Activated T-cell treated with anti-CD3 and anti-CD28 coated beads, Interleukin-2, amount 50 U/mL, for 4 hours (primary cell): ENCODE results near the gene ADAMTS20. TPM values are rescaled to one million over a fixed set of nuclear protein-coding genes. Genes with fewer than 3 reads are reported as not detected.
"Not testable (repeated sequence)": the region's sequence is repeated elsewhere in the genome, so short reads cannot be mapped to it uniquely, and the experiment has no call there.

Experiments used
- ATAC-seq, 2 donors: fragments of 200-7000 bp; cut with Tn5 transposase; one replicate each; pipeline ENCODE4 v1.10.0; 2021
- DNase-seq: peaks from one replicate; pipeline ENCODE4 v3.0.0-alpha.2; 2020
- H3K27me3 Mint-ChIP-seq: one replicate; pipeline ENCODE4 v1.8.0; 2021; ENCODE audit warnings: low read depth, mixed read lengths
- H3K36me3 Mint-ChIP-seq: one replicate; pipeline ENCODE4 v1.8.0; 2022; ENCODE audit warnings: mixed read lengths; ENCODE audit not compliant: insufficient read depth
- H3K4me1 Mint-ChIP-seq: one replicate; pipeline ENCODE4 v1.8.0; 2021; ENCODE audit warnings: low read depth, mixed read lengths
- H3K4me3 Mint-ChIP-seq: one replicate; pipeline ENCODE4 v1.8.0; 2021; ENCODE audit warnings: mild to moderate bottlenecking, moderate library complexity, mixed read lengths
- H3K9me3 Mint-ChIP-seq: one replicate; pipeline ENCODE4 v1.8.0; 2021; ENCODE audit warnings: mixed read lengths
- total RNA-seq, 3 donors: library from RNA; stranded (reverse); gene quantifications; one replicate each; pipeline ENCODE4 v1.2.1, GENCODE V29; 2021

Gene ADAMTS20
- total RNA-seq, 3 donors from 2014 or later = not detected

DNA sequence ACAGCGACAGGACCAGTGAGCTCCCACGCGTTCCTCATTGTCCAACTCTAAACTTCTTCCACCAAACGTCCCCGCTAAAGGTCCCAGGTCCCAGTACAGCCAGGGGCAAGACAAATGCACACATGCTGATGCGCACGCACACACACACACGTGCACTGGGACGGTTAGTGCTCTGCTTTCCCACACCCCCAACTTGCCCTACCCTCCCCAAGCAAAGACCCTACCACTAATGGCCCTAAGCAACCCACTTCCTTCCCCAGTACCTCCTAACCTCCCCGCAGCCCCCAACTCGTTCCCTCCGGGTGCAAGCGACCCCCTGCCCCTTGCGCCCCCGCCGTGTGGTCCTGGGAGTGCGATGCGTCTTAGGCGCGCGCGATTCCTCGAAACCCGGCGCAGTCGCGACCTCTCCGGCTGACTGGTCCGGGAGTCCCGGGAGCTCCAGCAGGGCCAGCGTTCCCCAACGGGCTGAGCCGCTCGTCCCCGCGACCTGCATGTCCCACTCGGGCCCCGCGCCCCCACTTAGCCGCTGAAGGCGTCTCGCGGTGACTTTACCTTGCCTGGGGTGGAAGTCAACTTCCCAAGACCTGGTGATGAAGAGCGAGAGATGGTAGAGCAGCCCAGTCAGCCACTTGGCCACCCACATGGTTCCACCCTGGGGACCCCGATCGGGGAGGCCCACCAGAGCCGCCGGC lies 578 bp downstream of the ADAMTS20 start:
- no peak overlapping the region for H3K4me3 Mint-ChIP-seq
- no peaks in the 10 kb centered on the region for H3K36me3 Mint-ChIP-seq
- no peaks in the 10 kb centered on the region for H3K4me1 Mint-ChIP-seq
- H3K9me3 Mint-ChIP-seq = peaks cover 15% of the 10 kb centered on the region
- no peak for DNase-seq
- peak in 1 of 2 donors; percentile 14 for ATAC-seq
- H3K27me3 Mint-ChIP-seq = peaks cover 29% of the 10 kb centered on the region

DNA sequence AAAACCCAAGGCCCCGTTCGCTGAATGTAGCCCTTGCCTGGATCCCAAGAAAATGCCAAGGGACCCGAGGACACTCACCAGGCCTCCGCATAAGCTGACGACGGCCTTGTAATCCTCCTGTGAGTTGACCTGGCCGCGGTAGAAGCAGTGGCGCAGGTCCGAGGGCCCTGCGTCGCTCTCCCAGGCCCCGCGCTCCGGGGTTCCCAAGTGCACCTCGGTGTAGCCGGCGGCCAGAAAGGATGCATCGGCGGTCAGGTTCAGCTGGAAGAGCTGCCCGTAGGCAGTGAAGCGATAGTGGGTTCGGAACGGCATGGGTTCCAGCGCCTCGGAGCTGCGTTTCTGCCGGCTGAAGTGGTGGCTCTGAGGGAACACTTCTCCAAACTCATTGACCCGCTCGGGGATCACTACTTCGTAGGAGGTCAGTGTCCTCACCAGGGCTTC lies 1.2 kb downstream of the ADAMTS20 start:
- Mint-ChIP-seq H3K4me1 (no peaks in the 10 kb centered on the region), H3K27me3 (peaks cover 29% of the 10 kb centered on the region), H3K36me3 (no peaks in the 10 kb centered on the region), H3K4me3 (no peak overlapping the region), H3K9me3 (peaks cover 13% of the 10 kb centered on the region)
- DNase-seq (no peak), ATAC-seq (no peak)

GRCh38 chr12:43544703-43545102 lies 7.3 kb downstream of the ADAMTS20 start:
- no peaks in the 10 kb centered on the region for H3K4me1 Mint-ChIP-seq
- no peak for ATAC-seq
- H3K27me3 Mint-ChIP-seq = no peaks in the 10 kb centered on the region
- H3K4me3 Mint-ChIP-seq = no peak overlapping the region
- no peaks in the 10 kb centered on the region for H3K36me3 Mint-ChIP-seq
- no peak for DNase-seq
- H3K9me3 Mint-ChIP-seq = no peaks in the 10 kb centered on the region

- no peaks in the 10 kb centered on the region for H3K27me3 Mint-ChIP-seq
Measured at GRCh38 chr12:43540470-43540869, 11.5 kb downstream of the ADAMTS20 start.

GRCh38 chr12:43537675-43538074 lies 14.3 kb downstream of the ADAMTS20 start:
- H3K27me3 Mint-ChIP-seq, H3K4me3 Mint-ChIP-seq, ATAC-seq, DNase-seq, H3K9me3 Mint-ChIP-seq, H3K4me1 Mint-ChIP-seq, H3K36me3 Mint-ChIP-seq: not testable (repeated sequence)

More at GRCh38 chr12:43540470-43540869, 11.5 kb downstream of the ADAMTS20 start:
- Mint-ChIP-seq H3K4me3 (no peak overlapping the region), H3K36me3 (no peaks in the 10 kb centered on the region), H3K9me3 (peaks cover 5% of the 10 kb centered on the region), H3K4me1 (no peaks in the 10 kb centered on the region)
- DNase-seq = no peak
- no peak for ATAC-seq

DNA sequence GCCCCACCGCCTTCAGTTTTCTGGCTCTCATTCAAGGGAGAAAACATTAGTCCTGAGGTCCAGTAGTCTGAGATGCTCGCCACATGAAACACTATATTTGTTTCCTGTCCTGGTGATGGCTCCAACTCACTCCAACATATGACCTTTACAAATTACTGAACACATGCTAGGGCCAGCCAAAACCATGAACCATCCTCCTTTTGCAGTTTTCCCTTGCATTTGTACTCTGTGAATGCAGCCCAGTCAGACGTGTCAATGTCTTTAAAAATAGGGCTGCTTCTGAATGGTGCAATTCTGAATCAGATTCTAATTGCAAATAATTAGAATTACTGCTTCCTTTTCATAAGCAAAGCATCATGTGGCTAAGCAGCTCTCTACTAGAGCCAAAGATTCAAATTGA lies 36.0 kb downstream of the ADAMTS20 start:
- no peaks in the 10 kb centered on the region for H3K4me1 Mint-ChIP-seq

DNA sequence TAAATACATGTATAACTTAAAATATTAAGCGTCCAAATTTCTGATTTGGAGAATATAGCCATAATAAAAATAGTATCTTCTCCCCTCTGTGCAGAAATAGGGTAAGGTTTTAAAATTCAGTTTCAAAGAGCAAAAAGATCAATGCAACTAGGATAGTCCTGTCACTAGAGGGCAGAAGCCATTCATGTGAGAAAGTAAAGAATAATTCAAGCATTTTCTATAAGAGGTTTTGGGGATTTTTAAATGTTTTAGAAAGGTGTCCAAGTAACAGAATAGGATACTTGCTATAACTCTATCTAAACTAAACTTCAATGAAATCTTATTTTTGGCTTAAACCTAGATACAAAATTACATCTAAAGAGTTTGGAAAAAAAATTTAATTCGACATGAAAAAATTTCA lies 50.3 kb downstream of the ADAMTS20 start:
- no peak for ATAC-seq
- DNase-seq = no peak
- no peaks in the 10 kb centered on the region for H3K9me3 Mint-ChIP-seq
- H3K4me1 Mint-ChIP-seq = no peaks in the 10 kb centered on the region
- H3K36me3 Mint-ChIP-seq = no peaks in the 10 kb centered on the region
- no peaks in the 10 kb centered on the region for H3K27me3 Mint-ChIP-seq
- H3K4me3 Mint-ChIP-seq = no peak overlapping the region

More for the DNA sequence above, 36.0 kb downstream of the ADAMTS20 start:
- Mint-ChIP-seq H3K27me3 (no peaks in the 10 kb centered on the region), H3K9me3 (no peaks in the 10 kb centered on the region), H3K36me3 (no peaks in the 10 kb centered on the region), H3K4me3 (no peak overlapping the region)
- DNase-seq = no peak
- ATAC-seq = no peak

GRCh38 chr12:43493261-43493797 lies 58.7 kb downstream of the ADAMTS20 start:
- Mint-ChIP-seq H3K36me3 (no peaks in the 10 kb centered on the region), H3K27me3 (peaks cover 1% of the 10 kb centered on the region), H3K9me3 (no peaks in the 10 kb centered on the region)

DNA sequence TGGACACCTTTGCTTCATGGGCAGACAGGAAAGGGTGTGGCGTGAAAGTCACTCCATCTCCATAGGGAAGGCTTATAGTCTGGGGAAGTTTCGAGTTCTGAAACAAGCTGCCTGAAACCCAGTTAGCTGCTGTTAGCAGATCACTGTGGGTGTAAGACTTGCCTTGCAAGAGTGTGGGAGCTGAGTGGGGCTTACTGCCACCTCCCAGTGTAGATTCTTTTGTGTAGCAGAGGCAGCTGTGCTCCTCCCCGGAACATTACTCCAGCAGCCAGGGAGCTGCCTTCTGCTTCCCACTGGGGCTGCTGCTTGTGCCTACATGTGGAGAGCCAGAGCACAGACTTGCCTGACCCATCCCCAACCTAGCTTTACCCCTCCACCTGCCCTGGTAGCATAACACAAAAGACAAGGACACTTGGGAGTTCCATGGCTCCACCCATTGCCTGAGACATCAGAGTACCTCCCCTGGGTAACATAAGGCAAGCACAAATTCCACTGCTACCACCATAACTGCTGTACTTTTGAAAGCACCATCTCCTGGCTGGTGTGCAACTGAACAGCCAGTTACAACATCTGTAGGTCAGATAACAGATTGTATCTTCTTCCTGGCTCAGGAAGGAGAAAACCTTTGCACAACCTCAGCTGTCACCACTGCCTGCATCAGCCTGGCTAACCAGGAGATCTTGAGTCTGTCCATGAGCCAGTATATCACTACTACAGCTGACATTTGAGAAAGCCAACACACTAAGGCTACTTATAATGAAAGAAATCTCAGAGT lies 69.5 kb downstream of the ADAMTS20 start:
- H3K27me3 Mint-ChIP-seq = no peaks in the 10 kb centered on the region
- no peak for ATAC-seq
- H3K9me3 Mint-ChIP-seq = peaks cover 9% of the 10 kb centered on the region
- no peaks in the 10 kb centered on the region for H3K36me3 Mint-ChIP-seq
- no peaks in the 10 kb centered on the region for H3K4me1 Mint-ChIP-seq
- no peak overlapping the region for H3K4me3 Mint-ChIP-seq
- DNase-seq = no peak

More at GRCh38 chr12:43493261-43493797, 58.7 kb downstream of the ADAMTS20 start:
- DNase-seq = no peak
- H3K4me3 Mint-ChIP-seq = no peak overlapping the region
- H3K4me1 Mint-ChIP-seq = no peaks in the 10 kb centered on the region
- ATAC-seq = no peak

DNA sequence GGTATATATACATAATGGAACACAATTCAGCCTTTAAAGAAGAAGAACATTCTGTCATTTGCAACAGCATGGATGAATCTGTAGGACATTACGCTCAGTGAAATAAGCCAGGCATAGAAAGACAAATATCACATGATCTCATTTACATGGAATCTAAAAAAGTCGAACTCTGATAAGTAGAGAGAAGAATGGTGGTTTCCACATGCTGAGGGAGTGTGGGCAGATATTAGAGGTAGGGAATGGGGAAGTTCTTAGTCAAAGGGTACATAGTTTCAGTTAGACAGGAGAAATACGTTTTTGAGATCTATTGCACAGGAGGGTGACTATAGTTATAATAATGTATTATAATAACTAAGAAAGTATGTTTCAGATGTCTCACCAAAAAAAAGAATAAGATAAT lies 71.4 kb downstream of the ADAMTS20 start:
- Mint-ChIP-seq H3K27me3 (no peaks in the 10 kb centered on the region), H3K4me1 (no peaks in the 10 kb centered on the region), H3K4me3 (no peak overlapping the region), H3K36me3 (no peaks in the 10 kb centered on the region), H3K9me3 (peaks cover 7% of the 10 kb centered on the region)
- no peak for DNase-seq
- no peak for ATAC-seq

DNA sequence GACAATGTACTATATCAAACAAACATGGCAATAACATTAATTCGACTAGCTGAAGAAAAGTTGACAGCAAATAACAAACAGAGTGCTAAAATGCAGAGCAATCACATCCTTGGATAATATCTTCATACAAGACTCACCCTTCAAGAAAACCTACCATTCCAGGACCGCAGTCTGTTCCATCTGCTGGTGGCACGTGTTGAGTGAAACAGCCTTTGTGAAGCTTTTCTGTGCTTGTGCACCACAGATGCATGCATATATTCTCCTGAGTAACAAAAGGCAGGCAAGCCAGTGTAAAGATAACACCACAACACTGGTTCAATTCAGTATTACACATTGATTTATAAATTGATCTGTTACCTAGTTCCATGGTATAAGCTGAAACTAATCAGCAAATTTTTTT lies 89.3 kb downstream of the ADAMTS20 start:
- no peaks in the 10 kb centered on the region for H3K4me1 Mint-ChIP-seq
- H3K4me3 Mint-ChIP-seq = no peak overlapping the region
- no peaks in the 10 kb centered on the region for H3K36me3 Mint-ChIP-seq
- DNase-seq = no peak
- no peak for ATAC-seq
- H3K27me3 Mint-ChIP-seq = no peaks in the 10 kb centered on the region
- H3K9me3 Mint-ChIP-seq = peaks cover 3% of the 10 kb centered on the region

GRCh38 chr12:43462080-43462479 lies 89.9 kb downstream of the ADAMTS20 start:
- no peaks in the 10 kb centered on the region for H3K4me1 Mint-ChIP-seq
- H3K9me3 Mint-ChIP-seq = peaks cover 10% of the 10 kb centered on the region
- no peaks in the 10 kb centered on the region for H3K27me3 Mint-ChIP-seq
- no peak overlapping the region for H3K4me3 Mint-ChIP-seq
- ATAC-seq (no peak), DNase-seq (no peak)
- no peaks in the 10 kb centered on the region for H3K36me3 Mint-ChIP-seq

DNA sequence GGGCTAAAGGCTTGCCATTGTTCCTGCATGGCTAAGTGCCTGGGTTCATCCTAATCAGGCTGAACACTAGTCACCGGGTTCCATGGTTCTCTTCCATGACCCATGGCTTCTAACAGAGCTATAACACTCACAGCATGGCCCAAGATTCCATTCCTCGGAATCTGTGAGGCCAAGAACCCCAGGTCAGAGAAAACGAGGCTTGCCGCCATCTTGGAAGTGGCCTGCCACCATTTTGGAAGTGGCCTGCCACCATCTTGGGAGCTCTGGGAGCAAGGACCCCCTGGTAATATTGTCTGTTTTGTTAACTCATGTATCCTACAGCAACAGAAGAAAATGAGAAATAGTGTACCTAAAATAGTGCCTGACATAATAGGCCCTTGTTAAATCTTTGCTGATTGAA lies 92.7 kb downstream of the ADAMTS20 start:
- Mint-ChIP-seq H3K36me3 (no peaks in the 10 kb centered on the region), H3K4me3 (no peak overlapping the region), H3K27me3 (no peaks in the 10 kb centered on the region), H3K9me3 (peaks cover 18% of the 10 kb centered on the region), H3K4me1 (no peaks in the 10 kb centered on the region)
- no peak for ATAC-seq
- no peak for DNase-seq

GRCh38 chr12:43453761-43454160 lies 98.2 kb downstream of the ADAMTS20 start:
- no peak for ATAC-seq
- Mint-ChIP-seq H3K4me1 (no peaks in the 10 kb centered on the region), H3K4me3 (no peak overlapping the region), H3K36me3 (no peaks in the 10 kb centered on the region), H3K9me3 (peaks cover 18% of the 10 kb centered on the region), H3K27me3 (no peaks in the 10 kb centered on the region)
- DNase-seq = no peak
